GM18858 (cell line): ENCODE data around the gene PIK3CB.
A peak's percentile ranks its signal among the peaks of the same experiment; 100 is the strongest.
"Not testable (repeated sequence)": the region's sequence is repeated elsewhere in the genome, so short reads cannot be mapped to it uniquely, and the experiment has no call there.

Source experiments
- ATAC-seq: cut with Tn5 transposase; IDR thresholded peaks from one replicate; pipeline ENCODE4 v1.9.1; 2021; ENCODE audit not compliant: unreplicated experiment

PIK3CB gene

GRCh38 chr3:138809500-138810256, 25.1 kb downstream of the PIK3CB start:
- no peak for ATAC-seq

- ATAC-seq, result no peak
These were observed 28.2 kb downstream of the PIK3CB start for GRCh38 chr3:138806376-138807080.

- no peak for ATAC-seq
These were observed 31.6 kb downstream of the PIK3CB start for GRCh38 chr3:138803006-138803653.

- not testable (repeated sequence) for ATAC-seq
These were observed 32.5 kb downstream of the PIK3CB start for GRCh38 chr3:138802223-138802622.

GRCh38 chr3:138801792-138802191, 32.9 kb downstream of the PIK3CB start:
- ATAC-seq, result no peak

GRCh38 chr3:138800248-138800647, 34.5 kb downstream of the PIK3CB start:
- no peak for ATAC-seq

- ATAC-seq, result no peak
These were observed 34.9 kb downstream of the PIK3CB start for GRCh38 chr3:138799822-138800221.

GRCh38 chr3:138797508-138798038, 37.2 kb downstream of the PIK3CB start:
- no peak for ATAC-seq

- ATAC-seq, result no peak
These were observed 38.0 kb downstream of the PIK3CB start for GRCh38 chr3:138796761-138797160.

- ATAC-seq, result no peak
These were observed 47.9 kb downstream of the PIK3CB start for GRCh38 chr3:138786788-138787271.

- ATAC-seq, result no peak
These were observed 48.8 kb downstream of the PIK3CB start for GRCh38 chr3:138785951-138786350.

GRCh38 chr3:138785362-138785857, 49.3 kb downstream of the PIK3CB start:
- not testable (repeated sequence) for ATAC-seq

- ATAC-seq, result no peak
These were observed 52.0 kb downstream of the PIK3CB start for GRCh38 chr3:138782755-138783154.

GRCh38 chr3:138781012-138781470, 53.7 kb downstream of the PIK3CB start:
- peak; percentile 65 for ATAC-seq

- ATAC-seq, result no peak
These were observed 56.1 kb downstream of the PIK3CB start for GRCh38 chr3:138778643-138779042.

GRCh38 chr3:138776961-138777360, 57.8 kb downstream of the PIK3CB start:
- no peak for ATAC-seq

GRCh38 chr3:138775254-138775595, 59.5 kb downstream of the PIK3CB start:
- ATAC-seq, result no peak

- no peak for ATAC-seq
These were observed 60.0 kb downstream of the PIK3CB start for GRCh38 chr3:138774529-138775253.

GRCh38 chr3:138771585-138771984, 63.1 kb downstream of the PIK3CB start:
- ATAC-seq, result no peak

GRCh38 chr3:138769616-138770015, 65.1 kb downstream of the PIK3CB start:
- no peak for ATAC-seq

- ATAC-seq, result no peak
These were observed 65.8 kb downstream of the PIK3CB start for GRCh38 chr3:138768946-138769345.
